H9 (cell line): Measurements from ENCODE around the gene KRTAP9-8. TPM values are rescaled to one million over a fixed set of nuclear protein-coding genes. Genes with fewer than 3 reads are reported as not detected.

Experiments used
- DNase-seq: peaks from one replicate; pipeline ENCODE4 v3.0.0-alpha.2; 2017
- H2AFZ ChIP-seq: one replicate; pipeline ENCODE4 v1.6.1; 2013; ENCODE audit warnings: mild to moderate bottlenecking, low read length, control low read depth, moderate library complexity
- H2AK5ac ChIP-seq: 2 replicates; pipeline ENCODE4 v1.6.1; 2013; ENCODE audit warnings: low read length, control low read depth, mixed read lengths; ENCODE audit not compliant: insufficient read length
- H2BK120ac ChIP-seq: one replicate; pipeline ENCODE4 v1.6.1; 2013; ENCODE audit warnings: low read depth, mild to moderate bottlenecking, low read length, control low read depth, inconsistent platforms; ENCODE audit not compliant: poor library complexity, severe bottlenecking
- H2BK12ac ChIP-seq: 2 replicates; pipeline ENCODE4 v1.6.1; 2013; ENCODE audit warnings: low read length, control low read depth, mixed read lengths, low read depth; ENCODE audit not compliant: insufficient read length
- H2BK15ac ChIP-seq: 2 replicates; pipeline ENCODE4 v1.6.1; 2013; ENCODE audit warnings: low read depth, low read length, control low read depth
- H2BK20ac ChIP-seq: one replicate; pipeline ENCODE4 v1.6.1; 2013; ENCODE audit warnings: low read depth, mild to moderate bottlenecking, low read length, control low read depth, inconsistent platforms; ENCODE audit not compliant: poor library complexity, severe bottlenecking
- H2BK5ac ChIP-seq: 2 replicates; pipeline ENCODE4 v1.6.1; 2013; ENCODE audit warnings: low read length, control low read depth, mixed read lengths; ENCODE audit not compliant: insufficient read length
- H3K14ac ChIP-seq: 2 replicates; pipeline ENCODE4 v1.6.1; 2013; ENCODE audit warnings: low read length, control low read depth; ENCODE audit not compliant: insufficient read depth
- H3K18ac ChIP-seq: 2 replicates; pipeline ENCODE4 v1.6.1; 2013; ENCODE audit warnings: low read depth, mild to moderate bottlenecking, mixed read lengths, low read length, control low read depth; ENCODE audit not compliant: insufficient read length
- H3K23ac ChIP-seq: 2 replicates; pipeline ENCODE4 v1.6.1; 2013; ENCODE audit warnings: low read length, control low read depth, mixed read lengths, low read depth; ENCODE audit not compliant: insufficient read length
- H3K23me2 ChIP-seq: 2 replicates; pipeline ENCODE4 v1.6.1; 2013; ENCODE audit warnings: low read depth, mild to moderate bottlenecking, mixed read lengths, low read length, control low read depth; ENCODE audit not compliant: insufficient read length, poor library complexity, severe bottlenecking
- H3K27ac ChIP-seq: 2 replicates; pipeline ENCODE4 v1.5.1; 2013; ENCODE audit warnings: low read length, control low read depth, mixed read lengths, low read depth; ENCODE audit not compliant: insufficient read length
- H3K27me3 ChIP-seq: 2 replicates; pipeline ENCODE4 v1.6.1; 2013; ENCODE audit warnings: low read length, control low read depth, inconsistent platforms; ENCODE audit not compliant: insufficient read depth
- H3K4ac ChIP-seq: 2 replicates; pipeline ENCODE4 v1.6.1; 2013; ENCODE audit warnings: low read depth, mild to moderate bottlenecking, control low read depth, inconsistent platforms, low read length, moderate library complexity
- H3K4me1 ChIP-seq: 2 replicates; pipeline ENCODE4 v1.6.1; 2013; ENCODE audit warnings: low read length, control low read depth, inconsistent platforms; ENCODE audit not compliant: insufficient read depth
- H3K4me2 ChIP-seq: 2 replicates; pipeline ENCODE4 v1.6.1; 2013; ENCODE audit warnings: low read length, control low read depth, mixed read lengths; ENCODE audit not compliant: insufficient read length, insufficient read depth
- H3K56ac ChIP-seq: 2 replicates; pipeline ENCODE4 v1.6.1; 2013; ENCODE audit warnings: low read depth, mild to moderate bottlenecking, mixed read lengths, low read length, control low read depth; ENCODE audit not compliant: insufficient read length
- H3K79me1 ChIP-seq: 2 replicates; pipeline ENCODE4 v1.6.1; 2013; ENCODE audit warnings: low read depth, mild to moderate bottlenecking, moderate library complexity, low read length, control low read depth, inconsistent platforms; ENCODE audit not compliant: insufficient read depth, poor library complexity, severe bottlenecking
- H3K79me2 ChIP-seq: 2 replicates; pipeline ENCODE4 v1.6.1; 2013; ENCODE audit warnings: low read length, control low read depth, inconsistent platforms; ENCODE audit not compliant: insufficient read depth
- H3K9ac ChIP-seq: 2 replicates; pipeline ENCODE4 v1.6.1; 2013; ENCODE audit warnings: low read length, control low read depth, mixed read lengths; ENCODE audit not compliant: insufficient read length; ENCODE audit errors: extremely low read depth
- H3K9me3 ChIP-seq: one replicate; pipeline ENCODE4 v1.6.1; 2013; ENCODE audit warnings: low read depth, low read length, inconsistent platforms; ENCODE audit not compliant: control insufficient read depth
- H3T11ph ChIP-seq: one replicate; pipeline ENCODE4 v1.6.1; 2013; ENCODE audit warnings: mild to moderate bottlenecking, low read length, control low read depth, inconsistent platforms
- H4K20me1 ChIP-seq: one replicate; pipeline ENCODE4 v1.6.1; 2013; ENCODE audit not compliant: control insufficient read depth, insufficient read length, insufficient read depth
- H4K5ac ChIP-seq: 2 replicates; pipeline ENCODE4 v1.6.1; 2013; ENCODE audit warnings: low read depth, mild to moderate bottlenecking, mixed read lengths, low read length, control low read depth; ENCODE audit not compliant: insufficient read length
- H4K8ac ChIP-seq: replicated peaks from 2 replicates; pipeline ENCODE4 v1.6.1; 2013; ENCODE audit warnings: low read length, control low read depth, mixed read lengths, low read depth; ENCODE audit not compliant: insufficient read length
- H4K91ac ChIP-seq: 2 replicates; pipeline ENCODE4 v1.6.1; 2013; ENCODE audit warnings: low read depth, mild to moderate bottlenecking, moderate library complexity, mixed read lengths, low read length, control low read depth; ENCODE audit not compliant: insufficient read length
- H3K27ac Mint-ChIP-seq, 3 experiments: 2 replicates in 2 of 3; 3 replicates in 1 of 3; pipeline ENCODE4 v1.8.0; 2020 to 2021; ENCODE audit warnings: mixed read lengths in 3 of 3, mild to moderate bottlenecking in 1 of 3, moderate library complexity in 1 of 3
- H3K27me3 Mint-ChIP-seq: 2 replicates; pipeline ENCODE4 v1.8.0; 2021; ENCODE audit warnings: low read depth, mild to moderate bottlenecking, moderate library complexity, mixed read lengths
- H3K36me3 Mint-ChIP-seq, 3 experiments: 2 replicates in 2 of 3; 3 replicates in 1 of 3; pipeline ENCODE4 v1.8.0; 2020 to 2021; ENCODE audit warnings: low read depth in 3 of 3, mixed read lengths in 3 of 3; ENCODE audit not compliant: insufficient read depth in 1 of 3
- H3K4me1 Mint-ChIP-seq, 2 experiments: 2 replicates each; pipeline ENCODE4 v1.8.0; 2020; ENCODE audit warnings: mixed read lengths in 2 of 2
- H3K4me3 Mint-ChIP-seq, 2 experiments: 2 replicates in 1 of 2; 3 replicates in 1 of 2; pipeline ENCODE4 v1.8.0; 2020 to 2021; ENCODE audit warnings: mild to moderate bottlenecking in 2 of 2, mixed read lengths in 2 of 2, moderate library complexity in 1 of 2
- H3K9me3 Mint-ChIP-seq, 2 experiments: 2 replicates in 1 of 2; 3 replicates in 1 of 2; pipeline ENCODE4 v1.8.0; 2020; ENCODE audit warnings: mild to moderate bottlenecking in 2 of 2, mixed read lengths in 2 of 2, moderate library complexity in 1 of 2
- total RNA-seq: library from RNA; stranded (reverse); gene quantifications from 2 replicates; pipeline ENCODE4 v1.2.1, GENCODE V29; 2021
- TF ChIP-seq, protein P1 (sequence below): fragments of 200-600 bp; sonication (generic); conservative IDR thresholded peaks from 3 replicates; pipeline ENCODE4 v1.8.0; 2021; ENCODE audit warnings: antibody characterized with exemption, mild to moderate bottlenecking

KRTAP9-8 gene
- total RNA-seq, 1 experiment from 2014 or later = not detected

DNA sequence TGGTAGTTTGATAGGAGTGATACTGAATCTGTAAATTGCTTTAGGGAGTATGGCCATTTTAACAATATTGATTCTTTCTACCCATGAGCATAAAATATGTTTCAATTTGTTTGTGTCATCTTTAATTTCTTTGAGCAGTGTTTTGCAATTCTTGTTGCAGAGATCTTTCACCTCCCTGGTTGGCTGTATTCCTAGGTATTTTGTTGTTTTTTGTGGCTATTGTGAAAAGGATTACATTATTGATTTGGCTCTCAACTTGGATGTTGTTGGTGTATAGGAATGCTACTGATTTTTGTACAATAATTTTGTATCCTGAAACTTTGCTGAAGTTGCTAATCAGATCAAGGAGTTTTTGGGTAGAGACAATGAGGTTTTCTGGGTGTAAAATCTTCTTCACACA is 20.6 kb downstream of the KRTAP9-8 start:
- H4K5ac ChIP-seq = no peak overlapping the region
- no peaks in the 10 kb centered on the region for H3K79me1 ChIP-seq
- H3K36me3 Mint-ChIP-seq = no peaks in the 10 kb centered on the region
- H3K79me2 ChIP-seq = no peaks in the 10 kb centered on the region
- H2AK5ac ChIP-seq = no peak overlapping the region
- no peak overlapping the region for H2BK20ac ChIP-seq
- H3K9ac ChIP-seq = no peak overlapping the region
- H3K4me1 ChIP-seq = no peaks in the 10 kb centered on the region
- H3K27ac ChIP-seq = no peak overlapping the region
- H3K9me3 Mint-ChIP-seq = no peaks in the 10 kb centered on the region; a peak in 1 of 5 replicates
- no peak overlapping the region for H3K56ac ChIP-seq
- H3K23ac ChIP-seq = no peak overlapping the region
- H3K9me3 ChIP-seq = no peaks in the 10 kb centered on the region
- no peak overlapping the region for H3K14ac ChIP-seq
- H2BK120ac ChIP-seq = no peak overlapping the region
- H3K27me3 ChIP-seq = no peaks in the 10 kb centered on the region
- H4K91ac ChIP-seq = no peak overlapping the region
- no peak for DNase-seq
- H4K20me1 ChIP-seq = no peaks in the 10 kb centered on the region
- H2BK5ac ChIP-seq = no peak overlapping the region
- TF ChIP-seq, protein P1, sequence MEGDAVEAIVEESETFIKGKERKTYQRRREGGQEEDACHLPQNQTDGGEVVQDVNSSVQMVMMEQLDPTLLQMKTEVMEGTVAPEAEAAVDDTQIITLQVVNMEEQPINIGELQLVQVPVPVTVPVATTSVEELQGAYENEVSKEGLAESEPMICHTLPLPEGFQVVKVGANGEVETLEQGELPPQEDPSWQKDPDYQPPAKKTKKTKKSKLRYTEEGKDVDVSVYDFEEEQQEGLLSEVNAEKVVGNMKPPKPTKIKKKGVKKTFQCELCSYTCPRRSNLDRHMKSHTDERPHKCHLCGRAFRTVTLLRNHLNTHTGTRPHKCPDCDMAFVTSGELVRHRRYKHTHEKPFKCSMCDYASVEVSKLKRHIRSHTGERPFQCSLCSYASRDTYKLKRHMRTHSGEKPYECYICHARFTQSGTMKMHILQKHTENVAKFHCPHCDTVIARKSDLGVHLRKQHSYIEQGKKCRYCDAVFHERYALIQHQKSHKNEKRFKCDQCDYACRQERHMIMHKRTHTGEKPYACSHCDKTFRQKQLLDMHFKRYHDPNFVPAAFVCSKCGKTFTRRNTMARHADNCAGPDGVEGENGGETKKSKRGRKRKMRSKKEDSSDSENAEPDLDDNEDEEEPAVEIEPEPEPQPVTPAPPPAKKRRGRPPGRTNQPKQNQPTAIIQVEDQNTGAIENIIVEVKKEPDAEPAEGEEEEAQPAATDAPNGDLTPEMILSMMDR = no peak
- no peak overlapping the region for H4K8ac ChIP-seq
- H3K18ac ChIP-seq = no peak overlapping the region
- H2BK15ac ChIP-seq = no peak overlapping the region
- no peak overlapping the region for H3K4me2 ChIP-seq
- peaks cover 4 to 6% of the 10 kb centered on the region in 2 experiments for H3K4me1 Mint-ChIP-seq
- H3T11ph ChIP-seq = no peak overlapping the region
- no peak overlapping the region for H3K4me3 Mint-ChIP-seq
- no peak overlapping the region for H3K27ac Mint-ChIP-seq
- H3K23me2 ChIP-seq = no peaks in the 10 kb centered on the region
- H3K27me3 Mint-ChIP-seq = peaks cover 14% of the 10 kb centered on the region
- no peak overlapping the region for H3K4ac ChIP-seq
- H2BK12ac ChIP-seq = no peak overlapping the region
- no peak overlapping the region for H2AFZ ChIP-seq
